Spleen (tissue), 7 donors: ENCODE measurements around the gene FANCE.

Experiments
- CTCF ChIP-seq, 11 experiments: fragments of 200-600 bp in 7 of 11; fragments of 450-650 bp in 4 of 11; sonication (generic) in 4 of 11; IDR thresholded peaks in 8 of 11; conservative IDR thresholded peaks in 3 of 11; 1 replicate in 7 of 11; 2 replicates in 4 of 11; pipeline versions ENCODE4 v1.4.0 to v1.8.0; 2016 to 2021; ENCODE audit warnings: antibody characterized with exemption in 11 of 11, inconsistent platforms in 4 of 11, mild to moderate bottlenecking in 1 of 11
- POLR2A ChIP-seq, 3 donors: fragments of 450-650 bp; IDR thresholded peaks; one replicate each; pipeline ENCODE4 v1.5.1; 2017; ENCODE audit warnings: antibody characterized with exemption in 3 of 3, mild to moderate bottlenecking in 1 of 3
- POLR2AphosphoS5 ChIP-seq, 3 donors: sonication (generic); formaldehyde crosslinking; IDR thresholded peaks; one replicate each; pipeline ENCODE4 v1.5.1; 2017; ENCODE audit warnings: antibody characterized with exemption in 3 of 3
- donor health status: DM: no; HTN: no; CAD: no; lungs with moderate emphysema.
- donor health status: DM: no; HTN: no; CAD: no.
- donor health status: DM: no; HTN: no; CAD: no.

DNA sequence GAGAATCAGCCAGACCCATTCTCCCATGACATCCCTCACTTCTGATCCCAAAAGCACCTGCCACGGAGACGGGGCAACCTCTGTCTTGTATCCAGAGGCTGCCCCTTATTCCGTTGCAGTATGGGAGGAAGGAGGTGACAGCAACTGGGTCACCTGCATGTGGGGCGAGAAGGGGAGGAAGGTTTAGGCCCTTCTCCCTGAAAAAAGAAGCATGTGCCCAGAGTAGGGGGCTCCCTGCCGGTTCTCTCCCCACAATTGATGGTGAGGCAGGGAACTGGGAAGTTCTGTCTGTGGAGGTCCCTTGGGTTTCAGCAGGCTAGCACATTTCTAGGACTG is 49.3 kb upstream of the FANCE start:
- TF ChIP-seq CTCF (IDR thresholded peaks at IDR 0.05 in 8 of 11, conservative IDR thresholded peaks at IDR 0.05 in 3 of 11) (no peak), POLR2AphosphoS5 (IDR thresholded peaks at IDR 0.05) (no peak), POLR2A (IDR thresholded peaks at IDR 0.05) (no peak)
